COR-L47 (cell line): ENCODE data around the gene COX17.

Experiments
- DNase-seq: peaks from one replicate; lab custom pipeline; 2025; lab: John Stamatoyannopoulos, UW

Gene COX17

DNA sequence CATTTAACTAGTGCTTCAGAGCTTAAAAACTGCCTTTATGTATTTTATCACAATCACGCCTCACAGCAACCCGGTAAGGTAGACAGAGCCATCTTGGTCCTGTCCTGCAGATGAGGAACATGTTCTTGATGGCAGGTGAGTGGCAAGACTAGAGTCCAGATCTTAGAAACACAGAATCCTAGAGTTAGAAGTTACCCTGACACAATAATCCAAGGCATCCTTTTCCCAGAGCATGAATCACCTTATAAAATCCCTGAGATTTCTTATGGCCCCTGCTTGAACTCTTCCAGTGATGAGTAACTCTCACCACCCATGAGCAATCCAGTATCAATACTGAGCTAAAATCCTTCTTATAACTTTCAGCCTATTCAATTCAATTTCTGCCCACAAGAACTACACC is 33.7 kb downstream of the COX17 start:
- no peak for DNase-seq

DNA sequence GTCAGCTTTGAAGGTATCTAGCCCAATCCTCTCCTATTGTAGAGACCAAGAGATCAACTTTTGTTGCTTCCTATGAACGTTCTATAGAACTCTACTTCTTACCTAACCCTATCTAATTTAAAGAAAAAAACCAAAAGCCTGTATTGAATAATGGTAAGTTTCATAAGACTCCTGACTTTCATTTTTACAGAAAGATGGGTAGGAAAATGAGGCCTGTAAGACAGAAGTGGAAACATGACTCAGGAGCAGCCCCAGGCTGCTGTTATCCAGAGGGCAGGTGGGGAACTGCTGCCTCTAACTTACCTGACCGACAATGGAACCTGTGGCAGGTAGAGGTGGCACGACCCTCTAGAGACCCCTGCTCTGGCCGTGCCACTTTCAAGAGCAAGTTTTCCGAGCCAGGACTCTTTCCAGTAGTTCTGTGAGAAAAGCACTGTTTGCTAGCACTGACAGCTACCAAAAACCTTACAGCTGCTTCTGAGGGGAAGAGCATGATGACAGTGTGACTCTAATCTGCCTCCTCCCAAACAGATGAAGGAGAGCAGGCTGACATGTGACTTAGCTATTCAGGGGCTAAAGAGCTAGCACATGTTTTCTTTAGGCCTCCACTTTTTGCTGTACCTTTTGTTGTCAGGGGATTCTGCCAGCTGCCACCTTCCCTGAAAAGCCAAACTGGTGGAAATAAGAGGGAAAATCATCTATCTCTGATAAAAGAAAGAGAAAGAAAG is 34.3 kb downstream of the COX17 start:
- no peak for DNase-seq

DNA sequence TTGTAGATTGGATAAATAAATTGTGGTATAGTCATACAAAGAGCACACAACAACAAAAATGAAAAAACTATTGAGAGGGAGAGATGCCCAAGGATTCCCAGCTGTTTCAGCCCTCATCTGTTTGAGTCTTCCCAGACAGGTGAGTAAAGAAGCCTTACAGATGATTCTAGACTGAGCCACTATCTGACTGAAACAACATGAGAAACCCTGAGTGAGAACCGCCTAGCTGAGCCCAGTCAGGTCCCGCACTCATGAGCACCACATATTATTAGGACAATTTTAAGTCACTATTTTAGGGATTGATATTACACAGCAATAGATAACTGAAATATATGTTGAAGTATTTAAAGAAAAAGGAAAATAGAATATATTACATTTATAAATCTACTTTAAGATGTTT is 35.8 kb downstream of the COX17 start:
- no peak for DNase-seq

DNA sequence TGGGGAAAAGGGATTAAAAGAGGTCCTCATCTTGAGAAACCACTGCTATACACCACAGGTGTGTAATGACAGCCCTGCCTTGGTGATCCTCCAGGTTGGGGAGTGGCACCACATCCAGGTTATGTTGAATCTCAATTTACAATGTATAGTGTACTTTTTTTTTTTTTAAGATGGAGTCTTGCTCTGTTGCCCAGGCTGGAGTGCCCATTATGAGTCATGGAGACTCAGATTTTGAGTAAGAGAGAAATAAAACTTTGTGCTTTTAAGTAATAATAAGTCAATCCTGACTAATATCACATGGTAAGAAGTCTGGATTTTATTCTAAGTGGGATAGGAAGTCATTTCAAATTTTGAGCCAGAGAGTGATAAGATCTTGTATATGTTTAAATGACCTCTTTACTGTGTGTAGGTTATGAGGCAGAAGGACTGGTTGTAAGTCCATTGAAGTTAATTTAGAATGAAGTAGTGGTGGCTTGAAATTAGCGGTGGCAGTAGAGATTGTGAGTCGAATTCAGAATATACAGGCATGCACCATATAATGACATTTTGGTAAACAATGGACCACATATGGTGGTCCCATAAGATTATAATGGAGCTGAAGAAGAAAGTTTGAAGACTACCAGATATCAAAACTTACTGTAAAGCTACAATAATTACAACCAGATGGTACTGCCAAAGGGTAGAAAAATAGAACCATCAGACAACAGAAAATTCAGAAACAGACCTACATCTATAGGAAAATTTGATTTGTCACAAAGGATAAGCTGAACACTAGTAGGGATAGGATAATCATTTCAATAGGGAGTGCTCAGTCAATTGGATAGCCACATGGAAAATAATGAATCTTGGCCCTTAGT is 37.5 kb downstream of the COX17 start:
- no peak for DNase-seq

DNA sequence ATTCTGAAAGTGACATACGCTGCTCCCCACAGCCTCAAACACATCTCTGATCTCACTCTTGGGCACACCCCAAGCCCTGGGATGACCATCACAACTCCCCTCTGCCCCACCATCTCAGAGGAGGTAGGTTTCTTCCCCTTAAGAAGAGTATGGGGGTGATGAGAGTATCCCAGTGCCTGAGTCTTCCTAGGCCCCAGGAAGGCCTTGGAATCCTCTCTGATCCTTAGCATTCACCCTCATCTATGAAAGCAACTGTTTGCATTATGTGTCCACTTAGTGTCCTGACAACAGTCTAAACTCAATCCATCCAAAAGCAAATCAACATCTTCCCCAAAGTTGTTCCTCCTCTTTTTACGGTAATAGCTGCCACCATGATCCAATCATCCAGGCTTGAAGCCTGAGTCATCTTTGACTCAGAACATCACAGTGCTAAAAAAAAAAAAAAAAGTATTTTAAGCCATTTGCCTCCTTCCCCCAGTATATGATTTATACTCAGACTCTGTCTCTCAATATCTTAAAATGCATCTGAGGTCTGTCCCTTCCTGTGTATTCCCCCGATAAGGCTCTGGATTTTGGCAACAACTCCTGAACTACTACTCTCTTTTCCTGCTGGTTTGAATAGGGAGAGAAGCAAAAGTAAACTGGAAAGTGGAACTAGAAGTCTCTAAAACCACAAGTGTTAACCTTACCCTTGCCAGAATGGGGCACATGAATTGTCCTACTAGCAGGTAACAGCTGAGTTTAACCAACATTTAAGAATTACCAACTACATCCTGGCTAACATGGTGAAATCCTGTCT is 39.3 kb downstream of the COX17 start:
- no peak for DNase-seq

DNA sequence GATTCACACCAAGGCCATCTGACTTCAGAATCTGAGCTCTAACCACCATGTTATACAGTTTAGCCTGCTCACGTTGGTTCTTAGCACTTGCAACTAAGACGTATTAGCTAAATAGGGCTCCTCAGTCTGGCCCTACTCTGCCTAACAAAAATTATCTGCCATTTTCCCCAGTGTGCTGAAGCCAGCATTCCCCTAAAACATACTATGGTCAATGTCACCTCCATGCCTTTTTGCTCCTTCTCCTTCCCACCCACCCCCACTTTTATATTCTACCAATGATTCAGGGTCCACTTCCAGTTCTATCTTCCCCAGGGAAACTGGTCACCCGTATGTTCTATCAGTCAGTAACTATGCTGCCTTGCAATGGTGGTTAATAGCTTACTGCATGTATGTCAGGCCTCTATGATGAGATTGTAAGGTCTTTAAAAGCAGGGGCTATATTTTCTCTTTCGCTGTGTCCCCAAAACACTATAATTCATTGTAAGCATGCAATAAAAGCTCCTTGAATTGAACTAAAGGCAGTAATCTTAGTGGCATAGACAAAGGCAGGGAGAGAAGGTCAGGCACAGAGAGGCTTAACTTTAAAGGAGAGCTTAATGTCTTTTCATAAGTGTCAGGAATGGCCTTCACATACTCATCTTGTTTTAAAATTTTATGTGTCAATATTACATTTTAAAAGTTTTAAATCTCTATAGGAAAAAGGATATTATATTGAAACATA is 40.2 kb downstream of the COX17 start:
- no peak for DNase-seq

DNA sequence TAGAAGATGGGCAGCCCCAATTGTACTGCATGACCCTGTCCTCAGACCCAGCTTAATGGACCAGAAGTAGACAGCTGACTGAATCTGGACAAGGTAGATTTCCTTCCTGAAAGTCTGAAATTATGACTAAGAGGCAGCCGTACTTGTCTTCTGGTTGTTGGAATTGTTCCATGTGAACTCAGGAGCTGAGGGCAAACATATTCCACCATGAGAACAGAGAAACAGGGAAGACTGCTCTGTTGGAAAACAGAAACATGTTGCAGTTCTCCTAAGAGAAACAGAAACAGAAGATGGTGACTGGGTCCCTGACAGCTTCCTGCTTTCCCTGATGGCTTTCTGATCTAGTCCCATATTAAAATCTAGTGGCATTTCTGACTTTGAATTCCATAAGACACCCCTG is 41.0 kb downstream of the COX17 start:
- DNase-seq = no peak

DNA sequence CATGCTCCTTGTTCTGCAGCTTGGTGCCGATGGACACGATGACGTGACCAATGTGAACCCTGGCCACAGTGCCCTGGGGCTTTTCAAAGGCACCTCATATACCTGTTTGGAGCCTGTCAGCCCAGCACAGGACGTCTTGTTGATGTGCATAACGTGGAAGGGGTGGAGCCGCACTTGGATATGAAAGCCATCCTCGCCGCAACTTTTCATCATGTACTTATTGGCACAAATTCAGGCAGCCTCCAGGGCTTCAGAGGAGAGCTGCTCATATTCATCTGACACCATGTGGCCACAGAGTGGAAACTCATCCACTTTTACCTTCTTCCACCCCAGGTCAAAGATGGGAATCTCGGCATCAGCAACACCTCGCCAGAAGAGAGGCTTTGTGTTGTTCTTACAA is 41.5 kb downstream of the COX17 start:
- DNase-seq = no peak

DNA sequence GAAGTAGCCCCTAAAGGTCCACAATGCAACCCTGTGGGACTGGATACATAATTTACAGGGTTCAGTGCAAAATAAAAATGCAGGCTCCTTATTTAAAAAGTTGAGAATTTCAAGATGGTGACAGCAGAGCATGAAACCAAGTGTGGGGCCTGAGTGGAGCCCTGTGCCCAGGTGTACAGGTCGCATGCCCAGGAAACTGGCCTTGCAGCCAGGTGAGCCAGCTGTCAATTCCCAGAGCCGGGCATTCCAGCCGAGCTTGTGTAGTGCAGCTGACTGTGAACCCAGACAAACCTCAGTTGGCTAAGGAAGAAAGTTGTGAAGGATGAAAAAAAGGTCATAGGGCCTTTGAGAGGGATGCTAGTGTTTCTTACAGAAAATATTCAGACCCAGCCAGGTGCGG is 44.4 kb downstream of the COX17 start:
- no peak for DNase-seq

DNA sequence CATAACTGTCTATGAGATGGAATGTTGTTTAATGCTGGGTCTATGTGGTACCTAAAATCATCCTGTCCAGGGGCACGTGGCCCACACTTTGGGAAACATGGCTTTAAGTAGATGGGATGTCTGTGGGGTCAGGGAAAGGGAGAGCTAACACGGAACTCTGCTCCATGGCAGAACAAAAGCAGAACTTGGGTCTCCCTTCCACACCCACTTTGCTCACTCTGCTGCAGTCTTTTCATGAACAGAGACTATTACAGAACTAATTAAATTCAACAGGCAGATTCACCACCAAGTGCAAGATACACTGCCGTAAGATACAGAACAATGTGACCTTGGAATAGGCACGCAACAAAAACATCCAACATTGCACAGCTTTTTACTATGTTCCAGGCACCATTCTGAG is 45.0 kb downstream of the COX17 start:
- DNase-seq = no peak

DNA sequence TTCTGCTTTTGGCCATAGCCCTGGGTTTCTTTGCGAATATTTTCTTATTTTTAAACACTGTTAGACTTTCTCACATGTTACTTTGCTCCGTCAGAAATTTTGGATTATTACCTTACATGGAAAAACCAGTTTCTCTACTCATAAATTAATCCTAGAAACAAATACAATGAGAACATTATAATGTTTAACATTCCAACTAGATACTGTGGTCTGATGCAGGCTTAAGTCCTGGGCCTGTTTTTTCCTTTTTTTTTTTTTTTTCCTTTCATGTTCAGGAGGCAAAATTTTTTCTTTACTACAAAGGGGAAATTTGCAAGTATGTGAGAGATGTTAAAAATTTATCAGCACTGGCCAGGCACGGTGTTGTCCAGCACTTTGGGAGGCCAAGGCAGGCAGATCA is 45.7 kb downstream of the COX17 start:
- no peak for DNase-seq

DNA sequence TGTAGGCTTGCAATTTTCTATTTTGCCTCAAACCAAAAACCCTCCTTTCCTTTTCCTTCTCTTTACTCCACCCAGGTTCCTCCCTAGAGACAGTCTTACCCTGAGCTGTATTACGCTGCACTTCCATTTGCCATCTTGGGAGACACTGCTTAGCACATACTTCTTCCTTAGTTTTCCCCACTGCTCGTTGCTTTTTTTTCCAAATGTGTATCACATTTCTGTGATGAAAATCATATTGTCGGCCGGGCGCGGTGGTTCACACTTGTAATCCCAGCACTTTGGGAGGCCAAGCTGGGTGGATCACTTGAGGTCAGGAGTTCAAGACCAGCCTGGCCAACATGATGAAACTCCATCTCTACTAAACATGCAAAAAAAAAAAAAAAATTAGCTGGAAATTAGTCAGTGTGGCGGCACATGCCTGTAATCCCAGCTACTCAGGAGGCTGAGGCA is 46.3 kb downstream of the COX17 start:
- DNase-seq = no peak

DNA sequence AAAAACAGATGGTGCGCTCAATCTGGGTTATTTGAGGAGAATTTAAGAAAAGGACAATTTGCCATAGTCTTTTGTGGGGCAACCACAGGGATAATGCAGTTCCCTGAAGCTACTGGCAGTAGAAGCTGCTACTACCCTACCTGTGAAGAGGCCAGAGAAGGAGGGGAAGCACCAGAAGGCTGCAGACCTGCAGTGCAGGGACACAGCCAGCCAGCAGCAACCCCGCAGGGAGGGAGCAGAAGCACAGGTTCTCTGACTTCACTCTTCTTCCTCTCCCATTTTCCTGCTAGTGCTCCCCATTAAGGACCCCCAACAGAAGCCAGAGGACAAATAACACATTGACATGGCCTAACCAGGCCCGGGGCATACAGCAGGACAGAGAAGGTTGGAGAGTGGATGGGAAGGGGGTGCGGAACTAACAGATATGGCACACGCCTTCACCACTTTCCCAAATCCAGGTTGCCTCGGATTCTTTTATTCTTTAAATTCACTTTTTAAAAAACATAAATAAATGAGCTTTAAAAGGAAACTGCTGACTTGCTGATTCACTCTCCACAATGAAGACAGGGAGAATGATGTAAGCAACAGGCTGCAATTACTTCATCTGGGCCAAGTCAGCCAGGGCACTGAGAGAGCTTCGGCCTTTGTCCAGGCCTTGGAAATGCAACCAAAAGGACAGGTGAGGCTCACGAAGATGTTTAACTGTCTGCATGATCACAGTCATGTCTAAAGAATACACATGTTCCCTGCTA is 46.9 kb downstream of the COX17 start:
- no peak for DNase-seq

DNA sequence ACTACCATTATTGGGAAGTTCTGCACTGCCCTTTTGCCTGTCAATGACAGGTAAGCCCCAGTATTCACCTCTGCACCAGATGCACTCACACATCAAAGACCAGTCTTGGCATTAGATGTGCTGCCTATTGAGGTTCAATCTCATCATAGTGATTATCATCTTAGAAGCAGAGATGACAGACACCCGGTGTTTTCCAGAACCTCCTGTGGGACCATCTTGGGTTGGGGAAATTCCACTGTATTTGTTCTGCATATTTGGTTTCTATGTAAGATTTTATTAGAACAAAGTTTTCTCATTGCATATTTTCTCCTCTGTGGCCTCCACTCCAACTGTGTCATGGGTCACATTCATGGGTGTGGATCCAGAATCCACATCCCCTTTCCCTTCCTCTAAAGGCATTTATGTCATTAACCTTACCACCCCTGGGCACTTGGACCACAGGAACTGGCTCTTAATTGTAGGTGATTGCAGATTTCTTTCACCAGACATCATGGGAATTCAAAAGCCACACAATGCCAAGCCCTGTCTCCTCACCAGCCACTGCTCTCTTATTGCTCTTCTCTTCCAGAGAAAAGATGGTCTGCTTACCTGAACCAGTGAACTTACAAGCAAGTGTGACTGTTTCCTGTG is 48.3 kb downstream of the COX17 start:
- DNase-seq = no peak

DNA sequence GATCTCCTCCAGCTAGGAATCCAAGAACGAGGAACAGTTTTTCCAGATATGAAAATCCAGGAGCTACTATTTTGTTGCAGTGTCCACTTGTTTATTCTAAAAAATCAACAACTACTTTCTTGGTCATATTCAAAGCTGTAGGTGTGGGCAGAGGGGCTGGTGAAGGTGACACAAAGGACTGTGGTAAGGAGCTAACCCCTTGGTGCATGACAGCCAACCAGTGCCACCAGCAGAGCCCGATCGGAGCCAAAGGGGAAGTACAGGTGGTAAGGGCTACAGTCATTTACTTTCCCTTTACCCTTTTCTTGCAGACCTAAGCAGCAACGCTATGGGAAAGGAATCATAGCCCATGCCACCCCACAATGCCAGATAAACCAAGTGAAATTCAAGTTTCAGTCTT is 48.8 kb downstream of the COX17 start:
- no peak for DNase-seq

DNA sequence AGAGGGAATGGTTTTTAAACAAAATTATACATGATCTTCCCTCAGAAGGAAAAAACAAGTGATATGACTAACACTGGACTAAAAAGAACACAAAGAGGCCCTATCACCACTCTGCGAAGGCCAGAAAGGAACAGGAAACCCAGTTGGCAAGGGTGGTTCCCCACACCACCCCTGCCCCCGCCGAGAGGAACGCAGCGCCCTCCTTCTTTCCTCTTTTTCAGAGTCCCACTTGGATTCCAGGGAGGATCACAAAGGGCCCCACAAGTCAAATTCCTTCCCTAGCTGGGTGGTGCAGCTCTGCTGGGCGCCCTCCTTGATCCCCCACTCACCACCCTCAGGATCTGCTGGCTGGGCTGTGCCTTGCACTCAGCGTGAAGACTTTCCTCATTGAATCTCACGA is 49.7 kb downstream of the COX17 start:
- DNase-seq = no peak

DNA sequence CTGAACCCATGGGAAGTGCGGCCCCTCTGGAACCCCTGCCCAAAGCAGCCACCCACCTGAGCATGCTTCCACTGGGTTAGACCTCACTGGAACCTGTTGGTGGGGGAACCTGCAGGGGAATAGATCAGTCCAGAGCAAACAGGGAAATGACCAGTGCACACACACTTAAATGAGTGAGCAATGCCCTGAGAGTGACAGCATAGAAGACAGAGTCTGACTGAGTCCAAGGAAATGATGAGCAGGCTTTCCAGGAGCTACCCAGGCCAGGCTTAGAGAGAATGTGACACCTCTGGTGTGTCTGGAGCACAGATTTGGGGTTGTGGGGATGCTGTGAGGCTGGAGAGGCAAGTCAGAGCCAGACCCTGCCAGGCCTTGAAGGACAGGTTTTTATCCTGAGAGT is 51.0 kb downstream of the COX17 start:
- no peak for DNase-seq

DNA sequence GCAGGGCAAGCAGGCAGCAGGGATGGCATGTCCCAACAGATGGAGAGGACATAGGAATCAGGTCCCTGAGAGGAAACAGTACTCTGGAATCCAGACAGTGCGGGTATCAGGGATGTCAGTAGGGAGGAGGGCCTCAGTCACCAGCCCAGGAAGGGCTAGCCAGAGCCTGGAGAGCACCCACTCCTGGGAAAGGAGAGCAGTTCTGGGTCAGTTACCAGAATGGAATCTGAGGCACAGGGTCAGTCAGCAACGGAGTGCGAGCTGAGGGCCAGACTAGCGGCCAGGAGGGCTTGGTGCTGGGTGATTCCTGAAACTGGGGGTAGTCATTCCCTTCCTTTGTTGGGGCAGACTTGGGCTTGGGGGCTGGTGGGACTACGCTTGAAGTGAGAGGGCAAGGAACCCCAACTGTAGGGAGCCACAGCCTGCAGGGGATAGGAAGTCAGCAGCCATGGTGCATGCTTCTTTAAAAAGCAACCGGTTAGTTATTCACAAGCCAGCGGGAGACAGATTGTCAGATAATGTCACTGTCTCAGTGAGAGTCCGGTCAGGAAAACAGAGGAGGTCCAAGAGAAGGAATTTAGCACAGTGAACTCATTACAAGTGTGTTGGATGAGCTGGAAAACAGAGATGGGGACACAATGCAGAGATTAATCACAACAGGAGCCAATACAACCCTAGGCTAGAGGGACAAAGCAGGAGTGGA is 51.6 kb downstream of the COX17 start:
- no peak for DNase-seq

DNA sequence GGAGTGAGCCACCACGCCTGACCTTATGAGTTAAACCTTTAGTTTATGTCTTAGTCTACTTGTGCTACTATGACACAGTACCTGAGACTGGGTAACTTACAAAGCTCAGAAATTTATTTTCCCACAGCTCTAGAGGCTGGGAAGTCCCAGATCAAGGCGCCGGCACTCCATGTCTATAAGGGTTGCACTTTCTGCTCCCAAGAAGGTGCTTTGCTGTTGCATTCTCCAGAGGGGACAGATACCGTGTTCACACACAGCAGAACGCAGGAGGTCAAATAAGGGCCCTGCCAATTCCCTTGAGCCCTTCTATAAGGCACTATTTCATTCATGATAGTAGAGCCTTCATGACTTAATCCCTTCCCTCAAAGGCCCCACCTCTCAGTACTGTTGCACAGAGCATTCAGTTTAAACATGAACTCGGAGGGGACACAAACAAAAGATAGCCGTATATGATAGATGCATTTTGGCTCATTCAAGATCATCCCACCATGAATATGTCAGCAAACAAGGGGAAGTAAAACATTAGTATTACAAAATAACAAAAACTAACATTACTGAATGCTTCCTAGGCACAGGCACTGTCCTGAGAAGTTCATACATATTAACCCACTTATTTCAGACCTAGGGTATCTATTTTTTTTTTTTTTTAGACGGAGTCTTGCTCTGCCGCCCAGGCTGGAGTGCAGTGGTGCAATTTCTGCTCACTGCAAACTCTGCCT is 53.0 kb downstream of the COX17 start:
- no peak for DNase-seq

DNA sequence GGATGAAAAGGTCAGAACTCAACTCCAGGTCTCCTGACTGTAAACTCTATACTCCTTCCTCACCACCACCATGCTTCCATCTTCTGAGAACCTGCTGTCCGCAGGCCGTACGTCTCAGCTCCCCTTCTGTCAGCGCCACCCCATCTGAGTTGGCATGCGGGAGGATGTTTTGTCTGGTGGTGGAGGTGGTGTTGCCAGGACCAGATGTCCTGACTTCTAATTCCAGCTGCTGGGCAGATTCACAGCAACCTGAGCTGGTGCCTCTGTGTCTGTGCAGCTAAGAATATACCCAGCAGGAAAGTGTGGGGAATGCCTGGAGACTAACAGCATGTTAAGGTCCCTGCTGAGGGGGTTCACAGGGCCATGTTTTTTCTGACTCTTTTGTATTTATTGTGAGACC is 56.3 kb downstream of the COX17 start:
- no peak for DNase-seq
